Metanephros (tissue), 1 donor: Measurements from ENCODE around the gene LY9. TPM values are rescaled to one million over a fixed set of nuclear protein-coding genes. Genes with fewer than 3 reads are reported as not detected.

Experiments used
- total RNA-seq: library from RNA; depleted of rRNA; stranded (reverse); fragments of >200 nt; gene quantifications from one replicate; pipeline ENCODE4 v1.2.3, GENCODE V29; 2014

LY9 gene, protein sequence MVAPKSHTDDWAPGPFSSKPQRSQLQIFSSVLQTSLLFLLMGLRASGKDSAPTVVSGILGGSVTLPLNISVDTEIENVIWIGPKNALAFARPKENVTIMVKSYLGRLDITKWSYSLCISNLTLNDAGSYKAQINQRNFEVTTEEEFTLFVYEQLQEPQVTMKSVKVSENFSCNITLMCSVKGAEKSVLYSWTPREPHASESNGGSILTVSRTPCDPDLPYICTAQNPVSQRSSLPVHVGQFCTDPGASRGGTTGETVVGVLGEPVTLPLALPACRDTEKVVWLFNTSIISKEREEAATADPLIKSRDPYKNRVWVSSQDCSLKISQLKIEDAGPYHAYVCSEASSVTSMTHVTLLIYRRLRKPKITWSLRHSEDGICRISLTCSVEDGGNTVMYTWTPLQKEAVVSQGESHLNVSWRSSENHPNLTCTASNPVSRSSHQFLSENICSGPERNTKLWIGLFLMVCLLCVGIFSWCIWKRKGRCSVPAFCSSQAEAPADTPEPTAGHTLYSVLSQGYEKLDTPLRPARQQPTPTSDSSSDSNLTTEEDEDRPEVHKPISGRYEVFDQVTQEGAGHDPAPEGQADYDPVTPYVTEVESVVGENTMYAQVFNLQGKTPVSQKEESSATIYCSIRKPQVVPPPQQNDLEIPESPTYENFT
- total RNA-seq: 0.93 TPM

DNA sequence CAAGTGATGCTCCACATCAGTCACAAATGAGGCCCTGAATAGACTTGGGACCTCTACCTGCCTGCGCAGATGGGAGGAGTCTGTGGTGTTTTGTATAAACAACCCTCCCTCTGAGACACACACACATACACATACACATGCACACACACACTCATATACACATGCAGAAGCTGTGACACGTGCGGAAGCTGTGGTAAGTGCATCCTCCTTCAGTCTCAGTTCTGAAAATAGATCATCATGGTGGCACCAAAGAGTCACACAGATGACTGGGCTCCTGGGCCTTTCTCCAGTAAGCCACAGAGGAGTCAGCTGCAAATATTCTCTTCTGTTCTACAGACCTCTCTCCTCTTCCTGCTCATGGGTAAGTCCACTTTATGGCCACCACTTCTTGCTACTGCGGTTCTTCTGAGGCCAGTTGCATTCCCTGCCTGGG, at the start of gene LY9:
LY9 (plus strand) TSS at position 224 of the 433 bp plus-strand sequence; CDS start at position 238, 14 bp downstream.

DNA sequence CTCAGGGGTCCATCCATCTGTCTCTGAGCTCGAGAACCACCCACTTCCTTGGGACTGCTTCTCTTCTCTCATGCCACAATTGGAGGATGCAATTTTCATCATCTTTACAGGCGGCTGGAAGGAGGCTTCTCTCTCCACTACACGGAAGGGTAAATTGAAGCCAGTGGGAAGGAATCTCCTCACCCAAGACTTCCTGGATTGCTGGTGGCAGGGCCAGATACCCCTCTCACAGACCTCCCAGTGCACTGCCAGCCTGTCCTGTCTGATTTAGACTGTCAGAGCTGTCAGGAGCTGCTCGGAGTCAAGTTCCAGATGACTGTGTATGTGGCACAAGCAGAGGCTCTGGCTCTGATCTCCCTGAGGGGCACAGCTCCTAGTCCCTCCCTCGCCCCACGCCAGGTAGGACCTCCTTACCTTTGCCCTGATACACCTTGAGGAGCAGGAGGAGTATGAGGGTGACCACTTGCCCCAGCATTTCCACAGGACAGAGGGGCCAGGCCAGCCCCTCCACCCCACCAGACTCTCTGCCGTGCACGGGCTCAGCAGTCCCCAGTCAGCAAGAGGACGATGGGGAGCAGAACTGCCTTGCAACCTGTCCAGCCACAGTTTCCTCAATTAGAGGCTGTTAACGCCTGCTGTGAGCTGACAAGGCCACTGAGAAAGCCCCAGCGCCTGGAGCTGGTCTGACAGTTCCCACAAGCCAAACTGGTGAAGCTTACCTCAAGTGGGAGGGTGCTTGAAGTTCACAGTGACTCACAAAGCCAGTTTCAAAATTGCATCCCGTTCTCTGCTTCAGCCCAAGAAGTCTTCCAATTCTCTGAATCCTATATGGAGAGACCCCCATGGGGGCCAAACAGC, 66.5 kb downstream of the LY9 start, which contains the start of gene CD244:
CD244 (minus strand) TSS at position 685 of the 858 bp plus-strand sequence; CDS start at position 475, 210 bp downstream.

Other genes starting within 250 kb of the LY9 start
- 3.7 TPM for gene CD84, start 216.7 kb upstream of the LY9 start, total RNA-seq
- 0.64 TPM for gene SLAMF1, start 149.1 kb upstream of the LY9 start, total RNA-seq
- gene CD48, start 84.4 kb upstream of the LY9 start, total RNA-seq: 5.5 TPM
- 0.58 TPM for gene SLAMF7, start 56.9 kb upstream of the LY9 start, total RNA-seq
- gene CD244, start 66.7 kb downstream of the LY9 start, total RNA-seq: 0.93 TPM
- 3.2 TPM for gene ITLN1, start 89.0 kb downstream of the LY9 start, total RNA-seq
- not detected for gene ITLN2, start 158.6 kb downstream of the LY9 start, total RNA-seq
- 96.5 TPM for gene F11R, start 225.0 kb downstream of the LY9 start, total RNA-seq
- 56.5 TPM for gene TSTD1, start 242.8 kb downstream of the LY9 start, total RNA-seq
- 63.2 TPM for gene USF1, start 249.8 kb downstream of the LY9 start, total RNA-seq